GM10248 (cell line): Measurements from ENCODE around the gene TRIM2.

Experiments
- CTCF ChIA-PET: fragments of 300-600 bp; sonication (Branson Sonifier 250); formaldehyde crosslinking; extraction: SDS; loops from one replicate; lab custom pipeline; 2021; ENCODE audit warnings: antibody characterized with exemption; lab: Yijun Ruan, JAX
- POLR2A ChIA-PET: fragments of 350-650 bp; sonication (Branson Sonifier 250); formaldehyde crosslinking; extraction: SDS; loops from one replicate; lab custom pipeline; 2020; ENCODE audit warnings: antibody characterized with exemption; lab: Yijun Ruan, JAX
- DNase-seq: peaks from one replicate; pipeline ENCODE4 v3.0.0; 2012; ENCODE audit errors: extremely low spot score
- TF ChIP-seq, protein P1 (sequence below): IDR thresholded peaks from 2 replicates; pipeline ENCODE4 v1.5.1; 2012; ENCODE audit warnings: mild to moderate bottlenecking, low read depth; ENCODE audit errors: extremely low read depth, missing control alignments, control extremely low read depth

The TRIM2 gene

DNA sequence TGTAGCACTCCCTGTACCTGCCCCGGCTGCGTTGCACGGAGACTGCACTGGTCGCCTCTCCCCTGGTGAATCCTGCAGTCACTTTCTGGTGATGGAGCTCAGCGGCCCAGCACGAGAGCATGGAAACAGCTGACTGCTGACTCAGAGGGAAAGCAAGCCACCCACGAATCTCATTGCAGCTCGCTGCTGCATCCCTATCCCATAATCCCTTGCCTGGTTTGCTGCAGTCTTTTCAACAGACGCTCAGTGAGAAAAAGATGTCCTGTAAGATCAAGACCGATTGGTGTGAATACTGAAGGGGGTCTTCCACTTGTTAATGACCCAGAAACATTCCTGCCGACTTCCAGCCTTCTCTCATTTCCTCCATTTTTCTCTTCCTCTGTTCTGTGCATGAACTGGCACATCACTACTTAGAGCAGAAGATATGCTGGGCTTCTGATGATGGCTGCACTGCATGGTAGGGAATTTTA, 52.9 kb downstream of the TRIM2 start:
- TF ChIP-seq, protein P1, sequence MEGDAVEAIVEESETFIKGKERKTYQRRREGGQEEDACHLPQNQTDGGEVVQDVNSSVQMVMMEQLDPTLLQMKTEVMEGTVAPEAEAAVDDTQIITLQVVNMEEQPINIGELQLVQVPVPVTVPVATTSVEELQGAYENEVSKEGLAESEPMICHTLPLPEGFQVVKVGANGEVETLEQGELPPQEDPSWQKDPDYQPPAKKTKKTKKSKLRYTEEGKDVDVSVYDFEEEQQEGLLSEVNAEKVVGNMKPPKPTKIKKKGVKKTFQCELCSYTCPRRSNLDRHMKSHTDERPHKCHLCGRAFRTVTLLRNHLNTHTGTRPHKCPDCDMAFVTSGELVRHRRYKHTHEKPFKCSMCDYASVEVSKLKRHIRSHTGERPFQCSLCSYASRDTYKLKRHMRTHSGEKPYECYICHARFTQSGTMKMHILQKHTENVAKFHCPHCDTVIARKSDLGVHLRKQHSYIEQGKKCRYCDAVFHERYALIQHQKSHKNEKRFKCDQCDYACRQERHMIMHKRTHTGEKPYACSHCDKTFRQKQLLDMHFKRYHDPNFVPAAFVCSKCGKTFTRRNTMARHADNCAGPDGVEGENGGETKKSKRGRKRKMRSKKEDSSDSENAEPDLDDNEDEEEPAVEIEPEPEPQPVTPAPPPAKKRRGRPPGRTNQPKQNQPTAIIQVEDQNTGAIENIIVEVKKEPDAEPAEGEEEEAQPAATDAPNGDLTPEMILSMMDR, result no peak
- ChIA-PET CTCF (interaction anchor here (1.0 to 1.5 kb wide), 4 partner anchors 10 to 23 kb away, joined by 3 read pairs; no protein-coding TSS in a partner anchor), POLR2A (no interaction called here)
- DNase-seq, result peak; percentile 49

DNA sequence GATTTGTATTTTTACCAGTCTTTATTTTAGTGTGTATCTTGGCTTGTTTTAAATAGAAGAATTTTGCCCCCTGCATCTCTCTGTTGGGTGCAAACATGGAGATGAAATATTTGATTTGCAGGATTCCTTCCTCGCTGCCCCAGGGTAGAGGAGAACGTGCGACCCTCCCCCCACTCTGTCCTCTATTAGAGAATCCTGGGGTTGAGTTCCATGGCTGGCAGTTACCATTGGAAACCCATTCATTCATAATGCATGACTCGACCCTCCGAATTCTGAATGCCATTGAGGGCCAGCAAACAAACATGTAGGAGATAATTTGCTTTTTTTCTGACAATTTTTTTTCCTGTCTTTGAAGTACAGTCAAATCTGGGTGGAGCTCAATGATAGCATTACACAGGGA, 53.7 kb downstream of the TRIM2 start:
- TF ChIP-seq, protein P1, result no peak
- ChIA-PET POLR2A (no interaction called here), CTCF (interaction anchor here (1.4 to 2.6 kb wide), 2 partner anchors 12 to 49 kb away, joined by 3 to 6 read pairs; no protein-coding TSS in a partner anchor)
- DNase-seq, result no peak

DNA sequence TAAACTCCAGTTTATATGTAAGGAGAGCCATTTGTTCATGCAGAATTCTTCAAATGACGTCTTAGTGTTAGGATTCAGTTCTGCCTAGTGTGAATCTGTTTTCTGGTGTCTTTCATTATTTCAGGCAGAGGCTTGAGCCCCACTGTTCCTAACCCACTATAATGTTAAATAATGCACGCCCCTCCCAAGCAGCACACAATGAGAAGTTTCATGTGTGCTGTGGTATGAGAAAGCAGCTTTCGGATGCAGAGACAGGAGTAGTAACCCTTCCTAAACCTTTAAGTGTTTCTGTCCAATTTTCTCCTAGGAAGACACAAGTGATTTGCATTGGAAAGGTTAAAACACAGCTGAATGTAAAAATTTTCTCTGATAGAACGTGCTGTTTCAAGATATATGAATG, 54.5 kb downstream of the TRIM2 start:
- ChIA-PET CTCF (interaction anchor here (1.4 to 2.6 kb wide), 2 partner anchors 13 to 48 kb away, joined by 3 to 6 read pairs; no protein-coding TSS in a partner anchor), POLR2A (no interaction called here)
- TF ChIP-seq, protein P1, result no peak
- DNase-seq, result no peak

DNA sequence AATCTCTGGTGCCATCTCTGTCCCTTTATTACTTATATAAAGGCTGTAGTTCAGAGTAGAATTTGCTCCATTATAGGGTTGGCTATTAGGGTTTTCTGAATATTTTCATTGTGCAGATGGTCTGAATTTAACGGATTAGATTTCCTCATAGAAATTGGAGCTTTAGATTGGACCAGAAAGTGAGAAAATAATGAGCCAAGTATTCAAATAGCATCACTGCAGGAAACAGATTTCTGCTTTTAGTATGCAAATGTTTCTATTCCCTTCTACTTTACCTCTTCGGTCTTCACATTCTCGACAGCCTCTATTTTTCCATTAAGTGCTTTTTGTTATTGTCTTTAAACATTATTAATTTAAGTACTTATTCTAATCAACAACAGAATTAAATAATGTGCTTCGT, 55.4 kb downstream of the TRIM2 start:
- ChIA-PET CTCF (interaction anchor here (2.6 kb wide), 1 partner anchor 14 kb away, joined by 6 read pairs; no protein-coding TSS in a partner anchor), POLR2A (no interaction called here)
- TF ChIP-seq, protein P1, result no peak
- no peak for DNase-seq

DNA sequence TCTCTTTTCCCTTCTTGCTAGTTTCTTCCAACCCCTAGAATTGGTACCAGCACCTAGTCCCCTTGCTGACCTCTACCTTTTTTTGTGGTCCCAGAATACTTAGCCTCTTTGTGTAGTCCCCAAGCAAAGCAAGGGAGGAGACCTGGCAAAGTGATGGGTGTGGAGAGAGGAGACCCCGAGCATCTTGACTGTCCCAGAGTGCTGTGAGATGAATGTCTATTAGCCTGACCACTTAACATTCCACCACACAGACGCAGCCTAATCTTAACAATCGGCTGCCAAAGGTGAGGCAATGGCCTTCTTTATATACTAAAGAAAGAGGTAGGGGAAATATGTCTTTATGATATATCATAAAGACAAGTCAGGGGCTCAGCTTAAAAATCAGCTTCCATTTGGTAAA, 55.9 kb downstream of the TRIM2 start:
- TF ChIP-seq, protein P1, result no peak
- no peak for DNase-seq
- ChIA-PET POLR2A (no interaction called here), CTCF (interaction anchor here (2.6 kb wide), 1 partner anchor 14 kb away, joined by 6 read pairs; no protein-coding TSS in a partner anchor)

DNA sequence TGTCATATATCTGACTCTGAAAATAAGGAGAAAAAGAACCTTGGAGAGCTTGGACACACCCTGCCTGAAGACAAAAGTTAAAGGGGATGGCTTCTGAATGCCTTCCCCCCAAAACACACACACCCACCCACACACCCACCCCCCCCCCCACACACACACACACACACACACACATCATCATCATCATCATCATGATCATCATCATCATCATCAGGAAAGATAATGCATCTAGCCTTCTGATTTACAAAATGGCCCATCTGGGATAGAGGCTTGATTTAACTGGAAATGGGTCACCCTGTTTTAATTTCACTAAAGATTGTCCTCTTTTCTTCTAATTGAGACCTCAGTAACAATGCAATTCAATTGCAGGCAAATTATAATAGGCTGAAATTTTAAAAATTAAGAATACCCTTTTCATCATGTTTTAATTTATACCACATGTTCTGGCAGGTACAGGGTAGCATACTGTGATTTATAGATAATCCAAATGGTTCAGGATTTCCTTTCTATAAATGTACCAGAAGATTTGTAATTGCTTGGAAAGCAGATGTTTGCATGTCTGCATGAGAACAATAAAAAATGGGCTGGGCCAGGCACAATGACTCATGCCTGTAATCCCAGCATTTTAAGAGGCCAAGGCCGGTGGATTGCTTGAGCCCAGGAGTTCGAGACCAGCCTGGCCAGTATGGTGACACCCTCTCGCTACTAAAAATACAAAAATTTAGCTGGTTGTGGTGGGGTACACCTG, 56.5 kb downstream of the TRIM2 start:
- POLR2A ChIA-PET, result no interaction called here
- no peak for DNase-seq
- TF ChIP-seq, protein P1, result no peak
- CTCF ChIA-PET, result no interaction called here
